Pancreas (tissue), 10 donors: Measurements from ENCODE around the gene KCNK5. TPM values are rescaled to one million over a fixed set of nuclear protein-coding genes. Genes with fewer than 3 reads are reported as not detected.

Experiments
- ATAC-seq, 4 donors: fragments of 200-7000 bp; cut with Tn5 transposase; one replicate each; pipeline versions ENCODE4 v1.8.0 to v1.9.1; 2020; ENCODE audit warnings: mild to moderate bottlenecking in 4 of 4, moderate library complexity in 4 of 4
- DNase-seq, 6 donors: peaks; one replicate each; pipeline ENCODE4 v3.0.0-alpha.2; 2020
- FAIRE-seq: peaks from 2 replicates; lab custom pipeline; 2012; peaks lifted over from hg19 to GRCh38; lab: Jason Lieb, UNC
- H3K27ac ChIP-seq, 4 donors: fragments of 200-600 bp; sonication (generic); 1 replicate in 3 of 4; 2 replicates in 1 of 4; pipeline versions ENCODE4 v1.5.0 to v1.8.0; 2020
- H3K27me3 ChIP-seq, 4 donors: fragments of 200-600 bp; one replicate each; pipeline ENCODE4 v1.8.0; 2021
- H3K36me3 ChIP-seq, 3 donors: fragments of 200-600 bp; sonication (generic) in 1 of 3; one replicate each; pipeline versions ENCODE4 v1.5.0 to v1.8.0; 2020 to 2021
- H3K4me1 ChIP-seq, 3 donors: fragments of 200-600 bp; one replicate each; pipeline ENCODE4 v1.8.0; 2021
- H3K4me3 ChIP-seq, 4 donors: fragments of 200-600 bp; sonication (generic) in 2 of 4; one replicate each; pipeline versions ENCODE4 v1.5.0 to v1.8.0; 2020 to 2021
- H3K9me3 ChIP-seq, 4 donors: fragments of 200-600 bp; one replicate each; pipeline ENCODE4 v1.8.0; 2021
- WGBS, 2 donors: extraction: QIAGEN DNeasy Blood & Tissue Kit; methylation state at CpG; one replicate each; pipeline ENCODE4 v1.1.7; 2013; 5-methylcytosine and 5-hydroxymethylcytosine counted together
- intact Hi-C, 3 donors: fragments of 100-400 bp; cut with DNase I; formaldehyde crosslinking; loops; one replicate each; pipeline versions ENCODE4 v1.11.1 to v1.14.2; 2022
- polyA plus RNA-seq, 2 donors: library from polyadenylated mRNA; stranded (reverse); fragments of 200-250 nt; gene quantifications; one replicate each; pipeline ENCODE4 v1.2.3, GENCODE V29; 2013
- total RNA-seq, 6 donors: library from RNA; stranded (reverse); fragmentation: NEBNext Ultra II Directional in 4 of 6; extraction: Animal tissue kit (Norgen Biotek cat#: 25700) in 4 of 6; gene quantifications; one replicate each; pipeline versions ENCODE4 v1.2.1 to v1.2.4, GENCODE V29; 2021 to 2023
- TF ChIP-seq, protein P1 (sequence below), 4 donors: fragments of 200-600 bp; sonication (generic) in 3 of 4; IDR thresholded peaks; one replicate each; pipeline versions ENCODE4 v1.5.0 to v1.8.0; 2021; ENCODE audit warnings: antibody characterized with exemption in 4 of 4
- donor health status: healthy with polysubstance abuse.
- donor health status: DM: no; HTN: no; CAD: no; lungs with moderate emphysema.
- donor health status: DM: no; HTN: no; CAD: no.
- donor health status: control.
- donor health status: control.
- donor health status: Bipolar disorder and iron deficiency.
- donor health status: DM: yes; HTN: yes; CAD: no.
- donor health status: DM: no; HTN: no; CAD: no.
- donor health status: DM: no; HTN: no; CAD: no.
- donor health status: DM: yes; HTN: yes; CAD: no.

KCNK5 gene
- total and polyA plus RNA-seq, 8 donors = 10.8 to 32.4 (median 19.8) TPM

DNA sequence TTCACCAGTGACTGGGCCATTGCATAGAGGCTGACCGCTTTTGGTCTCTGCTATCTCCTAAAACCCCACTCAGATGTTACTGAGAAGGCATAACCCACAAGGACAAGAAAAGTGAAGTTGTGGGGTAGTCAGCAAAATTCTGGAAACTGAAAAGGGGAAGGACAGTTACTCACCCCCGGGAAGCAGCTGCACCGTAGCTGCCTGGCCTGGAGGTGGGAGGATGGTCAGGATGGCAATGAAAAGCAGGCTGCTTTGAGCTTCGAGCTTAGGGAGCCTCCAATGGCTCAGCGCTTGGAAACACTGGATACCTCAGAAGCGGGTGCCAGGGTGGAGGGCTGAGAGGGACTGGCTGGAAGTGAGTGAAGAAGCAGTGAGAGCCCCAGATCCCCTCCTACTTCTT lies 56.0 kb downstream of the KCNK5 start:
- no peak for FAIRE-seq
- Histone ChIP-seq H3K4me1 (peaks cover 3 to 12% (median 4%) of the 10 kb centered on the region in 3 donors), H3K9me3 (no peaks in the 10 kb centered on the region), H3K27ac (no peak overlapping the region), H3K36me3 (no peaks in the 10 kb centered on the region), H3K4me3 (no peak overlapping the region), H3K27me3 (no peaks in the 10 kb centered on the region)
- TF ChIP-seq, protein P1, sequence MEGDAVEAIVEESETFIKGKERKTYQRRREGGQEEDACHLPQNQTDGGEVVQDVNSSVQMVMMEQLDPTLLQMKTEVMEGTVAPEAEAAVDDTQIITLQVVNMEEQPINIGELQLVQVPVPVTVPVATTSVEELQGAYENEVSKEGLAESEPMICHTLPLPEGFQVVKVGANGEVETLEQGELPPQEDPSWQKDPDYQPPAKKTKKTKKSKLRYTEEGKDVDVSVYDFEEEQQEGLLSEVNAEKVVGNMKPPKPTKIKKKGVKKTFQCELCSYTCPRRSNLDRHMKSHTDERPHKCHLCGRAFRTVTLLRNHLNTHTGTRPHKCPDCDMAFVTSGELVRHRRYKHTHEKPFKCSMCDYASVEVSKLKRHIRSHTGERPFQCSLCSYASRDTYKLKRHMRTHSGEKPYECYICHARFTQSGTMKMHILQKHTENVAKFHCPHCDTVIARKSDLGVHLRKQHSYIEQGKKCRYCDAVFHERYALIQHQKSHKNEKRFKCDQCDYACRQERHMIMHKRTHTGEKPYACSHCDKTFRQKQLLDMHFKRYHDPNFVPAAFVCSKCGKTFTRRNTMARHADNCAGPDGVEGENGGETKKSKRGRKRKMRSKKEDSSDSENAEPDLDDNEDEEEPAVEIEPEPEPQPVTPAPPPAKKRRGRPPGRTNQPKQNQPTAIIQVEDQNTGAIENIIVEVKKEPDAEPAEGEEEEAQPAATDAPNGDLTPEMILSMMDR (IDR thresholded peaks at IDR 0.05) = no peak
- WGBS, 2 donors = 88 to 94% methylated on average over 6 of the region's 6 CpGs
- no peak for ATAC-seq
- intact Hi-C loops = no loop called here
- DNase-seq = no peak

DNA sequence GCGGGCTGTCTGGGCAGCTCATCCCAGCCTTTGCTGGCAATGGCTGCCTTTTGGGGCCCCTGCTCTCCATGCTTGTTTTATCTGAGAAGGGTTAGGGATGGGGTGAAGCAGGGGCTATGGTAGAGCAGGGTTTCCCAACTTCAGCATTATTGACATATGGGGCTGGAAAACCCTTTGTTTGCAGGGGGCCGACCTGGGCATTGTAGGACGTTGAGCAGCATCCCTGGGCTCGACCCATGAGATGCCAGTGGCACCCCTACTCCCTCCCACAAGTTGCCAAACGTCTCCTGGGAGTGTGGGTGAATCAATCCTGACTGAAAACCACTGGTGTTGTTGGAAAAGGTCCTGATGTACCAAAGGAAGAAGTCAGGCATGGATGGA lies 56.9 kb downstream of the KCNK5 start:
- no peak overlapping the region for H3K4me3 ChIP-seq
- no peaks in the 10 kb centered on the region for H3K9me3 ChIP-seq
- no peak for ATAC-seq
- DNase-seq = no peak
- WGBS, 2 donors = 77 to 82% methylated on average over 5 of the region's 5 CpGs
- H3K4me1 ChIP-seq = peaks cover 3 to 12% (median 4%) of the 10 kb centered on the region in 3 donors
- no peaks in the 10 kb centered on the region for H3K27me3 ChIP-seq
- TF ChIP-seq, protein P1 (IDR thresholded peaks at IDR 0.05) = no peak
- intact Hi-C loops = no loop called here
- no peak for FAIRE-seq
- H3K36me3 ChIP-seq = no peaks in the 10 kb centered on the region
- H3K27ac ChIP-seq = no peak overlapping the region

DNA sequence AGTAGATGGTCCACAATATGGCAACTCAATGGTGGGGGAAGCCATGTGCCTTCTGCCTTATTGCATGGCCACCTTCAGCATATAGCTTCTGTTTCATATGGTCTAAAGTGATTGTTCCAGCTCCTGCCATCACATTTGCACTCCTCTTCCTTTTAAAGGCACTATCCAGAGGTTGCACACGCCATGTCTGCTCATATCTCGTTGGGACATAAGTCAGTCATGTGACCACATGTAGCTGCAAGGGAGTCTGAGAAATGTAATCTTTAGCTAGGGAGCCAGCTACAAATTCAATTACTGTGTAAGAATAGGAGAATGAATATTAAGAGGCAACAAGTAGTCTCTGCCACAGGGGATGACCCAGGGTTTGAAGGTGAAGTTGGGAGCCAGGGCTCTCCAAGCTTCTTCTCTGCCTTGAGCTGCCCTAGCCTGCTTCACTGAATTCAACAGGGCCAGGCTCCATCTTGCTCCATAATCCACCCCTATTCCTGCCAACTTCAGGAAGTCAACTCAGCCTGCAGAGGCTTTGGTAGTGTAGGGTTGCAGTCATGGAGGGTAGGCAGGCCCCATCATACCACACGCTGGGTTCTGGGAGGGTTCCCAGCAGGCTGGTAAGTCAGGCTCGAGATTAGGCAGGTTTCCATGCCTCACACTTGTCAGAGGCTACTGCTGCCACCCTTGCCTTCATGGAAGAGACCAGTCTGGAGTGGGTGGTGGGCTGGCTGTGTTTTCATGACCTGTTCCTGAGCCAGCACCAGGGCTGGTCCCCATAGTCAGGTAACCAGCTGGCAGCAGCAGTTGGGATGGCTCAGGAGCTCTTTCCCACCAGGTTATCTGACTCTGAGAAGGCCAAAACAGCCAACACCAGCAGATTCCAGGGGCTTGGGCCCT lies 57.5 kb downstream of the KCNK5 start:
- peak overlapping the region in 2 of 4 donors; percentile 23 to 36 for H3K27ac ChIP-seq
- TF ChIP-seq, protein P1 (IDR thresholded peaks at IDR 0.05) = no peak
- FAIRE-seq (no peak), DNase-seq (peak in 1 of 6 donors; percentile 38), ATAC-seq (no peak)
- intact Hi-C loops = no loop called here
- no peaks in the 10 kb centered on the region for H3K36me3 ChIP-seq
- H3K27me3 ChIP-seq = no peaks in the 10 kb centered on the region
- peaks cover 3 to 12% (median 4%) of the 10 kb centered on the region in 3 donors for H3K4me1 ChIP-seq
- 89% methylated on average over 4 of the region's 4 CpGs for WGBS, 2 donors
- H3K9me3 ChIP-seq = no peaks in the 10 kb centered on the region
- H3K4me3 ChIP-seq = no peak overlapping the region

DNA sequence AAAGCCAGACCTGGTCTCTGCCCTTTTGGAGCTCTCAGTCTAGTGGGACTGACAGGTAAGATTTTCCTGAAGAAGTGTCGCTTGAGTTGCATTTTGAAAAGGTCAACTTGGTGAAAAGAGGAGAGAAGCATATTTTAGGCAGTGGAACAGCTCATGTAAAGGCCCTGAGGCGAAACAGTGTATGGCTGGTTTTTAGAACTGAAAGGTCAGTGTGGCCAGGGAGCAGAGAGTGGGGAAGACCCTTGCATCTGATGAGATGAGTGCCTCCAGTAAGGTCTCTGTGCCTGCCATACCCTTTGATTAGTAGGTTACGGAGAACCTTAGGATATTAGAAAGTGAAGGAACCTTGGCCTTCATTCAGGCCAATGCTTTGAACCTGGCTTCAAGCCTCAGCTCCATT lies 58.4 kb downstream of the KCNK5 start:
- no peaks in the 10 kb centered on the region for H3K27me3 ChIP-seq
- no peaks in the 10 kb centered on the region for H3K9me3 ChIP-seq
- DNase-seq (no peak), FAIRE-seq (no peak), ATAC-seq (no peak)
- WGBS, 2 donors = 82 to 89% methylated on average over 3 of the region's 3 CpGs
- intact Hi-C loops = no loop called here
- H3K4me3 ChIP-seq = no peak overlapping the region
- peaks cover 3 to 12% (median 4%) of the 10 kb centered on the region in 3 donors for H3K4me1 ChIP-seq
- TF ChIP-seq, protein P1 (IDR thresholded peaks at IDR 0.05) = no peak
- H3K36me3 ChIP-seq = no peaks in the 10 kb centered on the region
- H3K27ac ChIP-seq = peak overlapping the region; percentile 36 to 78 (median 74)

DNA sequence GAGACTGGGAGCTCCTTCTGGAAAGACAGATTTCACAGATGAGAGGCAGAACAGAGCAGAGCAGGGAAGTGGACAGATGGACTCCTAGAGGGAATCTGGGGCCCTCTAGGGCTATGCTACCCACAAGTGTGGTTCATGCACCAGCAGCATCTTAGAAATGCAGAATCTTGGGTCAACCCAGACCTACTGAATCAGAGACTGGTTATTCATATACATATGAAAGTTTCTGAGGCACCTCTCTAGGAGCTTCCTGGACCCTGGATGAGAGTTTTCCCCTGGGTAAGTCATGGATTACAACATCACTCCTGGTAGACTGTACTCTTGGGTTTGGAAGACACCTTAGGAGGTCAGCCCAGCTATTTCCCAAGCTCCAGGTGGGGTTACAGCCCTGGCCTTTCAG lies 58.9 kb downstream of the KCNK5 start:
- no peak for FAIRE-seq
- TF ChIP-seq, protein P1 (IDR thresholded peaks at IDR 0.05) = no peak

More for the DNA sequence above, 58.9 kb downstream of the KCNK5 start:
- Histone ChIP-seq H3K27me3 (no peaks in the 10 kb centered on the region), H3K9me3 (no peaks in the 10 kb centered on the region), H3K27ac (peak overlapping the region; percentile 36 to 78 (median 74)), H3K4me3 (no peak overlapping the region), H3K36me3 (no peaks in the 10 kb centered on the region), H3K4me1 (peaks cover 3 to 12% (median 4%) of the 10 kb centered on the region in 3 donors)
- peak in 1 of 6 donors; percentile 21 for DNase-seq
- peak in 1 of 4 donors; percentile 2 for ATAC-seq
- intact Hi-C loops = no loop called here
